HCT116 (cell line): ENCODE data around the gene CAPZB. TPM values are rescaled to one million over a fixed set of nuclear protein-coding genes. Genes with fewer than 3 reads are reported as not detected.

Experiments used
- ATAC-seq: fragments of 200-7000 bp; cut with Tn5 transposase; 2 replicates; pipeline ENCODE4 v1.9.1; 2020; ENCODE audit warnings: mild to moderate bottlenecking, moderate library complexity
- BruUV-seq: library from RNA; stranded (reverse); fragments of 400-500 nt; replicated peaks from 2 replicates; lab custom pipeline; 2021; lab: Mats Ljungman, UMichigan
- CTCF ChIA-PET: fragments of 300-600 bp; sonication (Branson Sonifier 250); formaldehyde crosslinking; loops from one replicate; lab custom pipeline; 2021; ENCODE audit warnings: antibody characterized with exemption; lab: Charles Lee
- POLR2A ChIA-PET: fragments of 300-600, 350-600 bp; sonication (Branson Sonifier 250); formaldehyde crosslinking; loops from one replicate; lab custom pipeline; 2021; ENCODE audit warnings: antibody characterized with exemption; lab: Charles Lee
- RAD21 ChIA-PET, 2 experiments: fragments of 300-600 bp; sonication (Branson Sonifier 250); formaldehyde crosslinking; loops; one replicate each; lab custom pipeline; 2023; ENCODE audit warnings: low total read pairs in 2 of 2; ENCODE audit not compliant: uncharacterized antibody in 2 of 2, unreplicated experiment in 2 of 2, low non-redundant PET in 1 of 2; lab: Charles Lee
- DNase-seq: peaks from one replicate; pipeline ENCODE4 v3.0.0-alpha.2; 2010; ENCODE audit warnings: low read depth, low spot score
- H2AFZ ChIP-seq: fragments of 200-600 bp; shearing (Covaris generic), sonication (generic); 2 replicates; pipeline ENCODE4 v1.6.1; 2017; ENCODE audit warnings: low read depth, mixed run types, mixed read lengths, antibody characterized with exemption, low read length; ENCODE audit not compliant: poor library complexity, severe bottlenecking
- H3K27ac ChIP-seq: 2 replicates; pipeline ENCODE4 v1.5.1; 2012; ENCODE audit warnings: low read depth, low read length
- H3K27me3 ChIP-seq: fragments of 200-600 bp; sonication (generic); 2 replicates; pipeline ENCODE4 v1.6.1; 2016; ENCODE audit warnings: mixed run types, low read length, mixed read lengths; ENCODE audit not compliant: insufficient read depth
- H3K36me3 ChIP-seq, 2 experiments: fragments of 200-500 bp in 1 of 2; fragments of 200-600 bp in 1 of 2; sonication (Bioruptor generic) in 1 of 2; sonication (generic) in 1 of 2; 2 replicates each; pipeline versions ENCODE4 v1.5.1 to v1.6.1; 2014 to 2016; ENCODE audit warnings: low read length in 2 of 2, inconsistent platforms in 1 of 2, mixed read lengths in 1 of 2, mixed run types in 1 of 2; ENCODE audit not compliant: insufficient read depth in 2 of 2, control insufficient read depth in 1 of 2
- H3K4me1 ChIP-seq, 2 experiments: fragments of 200-600 bp in 1 of 2; sonication (generic) in 1 of 2; 2 replicates each; pipeline versions ENCODE4 v1.5.1 to v1.6.1; 2012 to 2017; ENCODE audit warnings: low read length in 2 of 2, inconsistent platforms in 1 of 2, mild to moderate bottlenecking in 1 of 2, mixed read lengths in 1 of 2, mixed run types in 1 of 2, moderate library complexity in 1 of 2; ENCODE audit not compliant: insufficient read depth in 2 of 2, control insufficient read depth in 1 of 2
- H3K4me2 ChIP-seq: fragments of 200-600 bp; sonication (generic); 2 replicates; pipeline ENCODE4 v1.6.1; 2017; ENCODE audit warnings: mixed run types, low read length, mixed read lengths
- H3K4me3 ChIP-seq, 2 experiments: fragments of 200-600 bp in 1 of 2; sonication (generic) in 1 of 2; replicated peaks in 1 of 2; 2 replicates each; pipeline ENCODE4 v1.5.1; 2011 to 2016; ENCODE audit warnings: low read length in 2 of 2, control low read depth in 1 of 2, low read depth in 1 of 2, mild to moderate bottlenecking in 1 of 2, mixed read lengths in 1 of 2, mixed run types in 1 of 2
- H3K79me2 ChIP-seq: fragments of 200-600 bp; sonication (generic); 2 replicates; pipeline ENCODE4 v1.6.1; 2017; ENCODE audit warnings: mild to moderate bottlenecking, mixed run types, low read length, moderate library complexity, mixed read lengths; ENCODE audit not compliant: insufficient read depth
- H3K9ac ChIP-seq: fragments of 200-600 bp; sonication (generic); 2 replicates; pipeline ENCODE4 v1.6.1; 2016; ENCODE audit warnings: low read length, mixed read lengths
- H3K9me2 ChIP-seq: fragments of 200-600 bp; sonication (generic), shearing (Covaris generic); 2 replicates; pipeline ENCODE4 v1.6.1; 2017; ENCODE audit warnings: mixed run types, mild to moderate bottlenecking, moderate library complexity; ENCODE audit not compliant: insufficient read depth
- H3K9me3 ChIP-seq, 2 experiments: fragments of 200-500 bp in 1 of 2; fragments of 200-600 bp in 1 of 2; sonication (Bioruptor generic) in 1 of 2; sonication (generic) in 1 of 2; 2 replicates each; pipeline ENCODE4 v1.6.1; 2014 to 2017; ENCODE audit warnings: low read length in 2 of 2, mixed read lengths in 2 of 2, inconsistent platforms in 1 of 2, low read depth in 1 of 2, mild to moderate bottlenecking in 1 of 2, mixed run types in 1 of 2, moderate library complexity in 1 of 2; ENCODE audit not compliant: control insufficient read depth in 1 of 2, insufficient read depth in 1 of 2
- H4K20me1 ChIP-seq: fragments of 200-600 bp; sonication (generic), shearing (Covaris generic); 2 replicates; pipeline ENCODE4 v1.6.1; 2017; ENCODE audit warnings: mixed run types, mild to moderate bottlenecking, moderate library complexity; ENCODE audit not compliant: insufficient read depth
- CBX3 ChIP-seq: IDR thresholded peaks from 2 replicates; pipeline ENCODE4 v1.6.1; 2012; ENCODE audit warnings: low read depth
- CEBPB ChIP-seq: IDR thresholded peaks from 2 replicates; pipeline ENCODE4 v1.6.1; 2012; ENCODE audit warnings: low read depth
- EZH2 ChIP-seq: fragments of 200-600 bp; sonication (generic); IDR thresholded peaks from 2 replicates; pipeline ENCODE4 v1.6.1; 2017; ENCODE audit warnings: antibody characterized with exemption, mixed run types
- EZH2phosphoT487 ChIP-seq: fragments of 200-600 bp; IDR thresholded peaks from 2 replicates; pipeline ENCODE4 v1.6.1; 2018; ENCODE audit warnings: antibody characterized with exemption, borderline replicate concordance
- MAX ChIP-seq: IDR thresholded peaks from 2 replicates; pipeline ENCODE4 v1.6.1; 2012
- POLR2A ChIP-seq: IDR thresholded peaks from 2 replicates; pipeline ENCODE4 v1.7.0; 2011; ENCODE audit warnings: borderline replicate concordance; ENCODE audit not compliant: insufficient read depth, insufficient read length; ENCODE audit errors: extremely low read depth
- POLR2AphosphoS5 ChIP-seq: IDR thresholded peaks from 2 replicates; pipeline ENCODE4 v1.6.1; 2011; ENCODE audit warnings: mild to moderate bottlenecking, low read depth, low read length, moderate library complexity
- REST ChIP-seq: IDR thresholded peaks from 2 replicates; pipeline ENCODE4 v1.6.1; 2012; ENCODE audit warnings: low read depth
- SIN3A ChIP-seq: IDR thresholded peaks from 2 replicates; pipeline ENCODE4 v1.6.1; 2012; ENCODE audit warnings: low read depth
- SP1 ChIP-seq: IDR thresholded peaks from 2 replicates; pipeline ENCODE4 v1.6.1; 2012; ENCODE audit warnings: low read depth
- SRF ChIP-seq: IDR thresholded peaks from 2 replicates; pipeline ENCODE4 v1.6.1; 2012; ENCODE audit warnings: low read depth
- TCF7L2 ChIP-seq: IDR thresholded peaks from 2 replicates; pipeline ENCODE4 v1.7.0; 2011; ENCODE audit warnings: borderline replicate concordance, inconsistent platforms; ENCODE audit not compliant: insufficient read depth, insufficient read length; ENCODE audit errors: extremely low read depth
- YY1 ChIP-seq: IDR thresholded peaks from 2 replicates; pipeline ENCODE4 v1.6.1; 2011; ENCODE audit warnings: low read length, low read depth, moderate library complexity, mild to moderate bottlenecking; ENCODE audit not compliant: insufficient replicate concordance; ENCODE audit errors: extremely low read depth
- ZBTB33 ChIP-seq: IDR thresholded peaks from 2 replicates; pipeline ENCODE4 v1.6.1; 2011; ENCODE audit warnings: mild to moderate bottlenecking, low read length, moderate library complexity; ENCODE audit not compliant: insufficient replicate concordance; ENCODE audit errors: extremely low read depth
- ZFX ChIP-seq: fragments of 450-650 bp; IDR thresholded peaks from 2 replicates; pipeline ENCODE4 v1.6.1; 2017
- intact Hi-C: fragments of 100-400 bp; cut with micrococcal nuclease; formaldehyde crosslinking; loops from 2 replicates; pipeline ENCODE4 v1.10.0; 2022
- total RNA-seq: library from RNA; stranded (reverse); gene quantifications from one replicate; pipeline ENCODE4 v1.2.1, GENCODE V29; 2021; ENCODE audit not compliant: unreplicated experiment

CAPZB gene
- total RNA-seq, 1 experiment from 2014 or later = 203 TPM

GRCh38 chr1:19420606-19421005 lies 64.7 kb downstream of the CAPZB start:
- no peak for DNase-seq
- H2AFZ ChIP-seq = no peak overlapping the region
- no peak overlapping the region for H3K27ac ChIP-seq
- RAD21 ChIA-PET = no interaction called here
- peaks cover 4 to 13% of the 10 kb centered on the region in 2 experiments; a peak in 2 of 4 replicates for H3K36me3 ChIP-seq
- no peak overlapping the region for H3K9ac ChIP-seq
- no peaks in the 10 kb centered on the region for H3K4me1 ChIP-seq
- H3K27me3 ChIP-seq = no peaks in the 10 kb centered on the region
- no peak for ATAC-seq
- no TSS peak for BruUV-seq
- H3K9me3 ChIP-seq = no peaks in the 10 kb centered on the region
- intact Hi-C loops = no loop called here
- TF ChIP-seq TCF7L2 (no peak), MAX (no peak), POLR2AphosphoS5 (no peak), SP1 (no peak), POLR2A (no peak), EZH2 (no peak), EZH2phosphoT487 (no peak), SRF (no peak), CEBPB (no peak), SIN3A (no peak), CBX3 (no peak), ZFX (no peak), YY1 (no peak), REST (no peak), ZBTB33 (no peak)
- TF ChIP-seq, all 23 proteins: peak for 0
- Histone ChIP-seq H3K4me2 (no peak overlapping the region), H3K79me2 (peaks cover 52% of the 10 kb centered on the region), H3K4me3 (no peak overlapping the region), H4K20me1 (peaks cover 8% of the 10 kb centered on the region; the same call in 1 of the 2 replicates), H3K9me2 (no peaks in the 10 kb centered on the region)
- POLR2A ChIA-PET = no interaction called here
- CTCF ChIA-PET = no interaction called here
